Uterine smooth muscle cell (primary cell): ENCODE data around the gene BICRA. TPM values are rescaled to one million over a fixed set of nuclear protein-coding genes. Genes with fewer than 3 reads are reported as not detected.

ENCODE experiments used
- total RNA-seq: library from RNA; depleted of rRNA; stranded (reverse); fragments of >200 nt; gene quantifications from 2 replicates; pipeline ENCODE4 v1.2.3, GENCODE V29; 2014

Gene BICRA
- total RNA-seq, result 7.6 and 7.9 TPM in 2 replicates

GRCh38 chr19:47608969-47609905 lies at the start of gene BICRA:
Gene BICRA (plus strand): TSS chr19:47609134. CDS start chr19:47673575, 64,441 bp downstream.

GRCh38 chr19:47573071-47574026 lies 35.6 kb upstream of the BICRA start, which contains the start of gene ZNF541:
Gene ZNF541 (minus strand): TSS chr19:47573148. CDS start chr19:47555856, 17,292 bp downstream.

GRCh38 chr19:47713046-47714021 lies 104.4 kb downstream of the BICRA start, which contains the start of gene EHD2:
Gene EHD2 (plus strand): TSS chr19:47713422. CDS start chr19:47716613, 3,191 bp downstream.

GRCh38 chr19:47745010-47745901 lies 136.3 kb downstream of the BICRA start, which contains the start of gene NOP53:
Gene NOP53 (plus strand): TSS chr19:47745546. CDS start chr19:47745560, 14 bp downstream.

Other genes with a start within 250 kb of the BICRA start
- 67.5 and 99.3 TPM in 2 replicates for gene MEIS3, start 189.6 kb upstream of the BICRA start, total RNA-seq
- gene SLC8A2, start 137.2 kb upstream of the BICRA start, total RNA-seq, result under 0.01 TPM in 1 of 2 replicates, not detected in the other
- gene KPTN, start 124.9 kb upstream of the BICRA start, total RNA-seq, result 4.0 and 5.9 TPM in 2 replicates
- gene NAPA, start 94.1 kb upstream of the BICRA start, total RNA-seq, result 79.2 and 85.4 TPM in 2 replicates
- 0.12 and 0.44 TPM in 2 replicates for gene ZNF541, start 36.0 kb upstream of the BICRA start, total RNA-seq
- gene EHD2, start 104.3 kb downstream of the BICRA start, total RNA-seq, result 126 and 164 TPM in 2 replicates
- gene NOP53, start 136.4 kb downstream of the BICRA start, total RNA-seq, result 47.3 and 74.6 TPM in 2 replicates
- 126 and 159 TPM in 2 replicates for gene SELENOW, start 169.6 kb downstream of the BICRA start, total RNA-seq
- gene TPRX1, start 195.4 kb downstream of the BICRA start, total RNA-seq, result not detected in 2 replicates
- gene CRX, start 212.8 kb downstream of the BICRA start, total RNA-seq, result not detected in 2 replicates